ENCODE data around the gene ABO.

DNA sequence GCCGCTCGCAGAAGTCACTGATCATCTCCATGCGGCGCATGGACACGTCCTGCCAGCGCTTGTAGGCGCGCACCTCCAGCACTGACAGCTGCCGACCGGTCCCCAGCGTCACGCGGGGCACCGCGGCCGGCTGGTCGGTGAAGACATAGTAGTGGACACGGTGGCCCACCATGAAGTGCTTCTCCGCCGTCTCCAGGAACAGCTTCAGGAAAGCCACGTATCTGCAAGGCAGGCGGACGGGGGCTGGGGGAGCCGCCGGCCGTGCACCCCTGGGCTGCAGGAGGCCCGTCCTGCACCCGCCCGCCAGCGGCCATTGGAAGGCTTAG, 18.9 kb downstream of the ABO start:
- TF ChIP-seq, protein P1, sequence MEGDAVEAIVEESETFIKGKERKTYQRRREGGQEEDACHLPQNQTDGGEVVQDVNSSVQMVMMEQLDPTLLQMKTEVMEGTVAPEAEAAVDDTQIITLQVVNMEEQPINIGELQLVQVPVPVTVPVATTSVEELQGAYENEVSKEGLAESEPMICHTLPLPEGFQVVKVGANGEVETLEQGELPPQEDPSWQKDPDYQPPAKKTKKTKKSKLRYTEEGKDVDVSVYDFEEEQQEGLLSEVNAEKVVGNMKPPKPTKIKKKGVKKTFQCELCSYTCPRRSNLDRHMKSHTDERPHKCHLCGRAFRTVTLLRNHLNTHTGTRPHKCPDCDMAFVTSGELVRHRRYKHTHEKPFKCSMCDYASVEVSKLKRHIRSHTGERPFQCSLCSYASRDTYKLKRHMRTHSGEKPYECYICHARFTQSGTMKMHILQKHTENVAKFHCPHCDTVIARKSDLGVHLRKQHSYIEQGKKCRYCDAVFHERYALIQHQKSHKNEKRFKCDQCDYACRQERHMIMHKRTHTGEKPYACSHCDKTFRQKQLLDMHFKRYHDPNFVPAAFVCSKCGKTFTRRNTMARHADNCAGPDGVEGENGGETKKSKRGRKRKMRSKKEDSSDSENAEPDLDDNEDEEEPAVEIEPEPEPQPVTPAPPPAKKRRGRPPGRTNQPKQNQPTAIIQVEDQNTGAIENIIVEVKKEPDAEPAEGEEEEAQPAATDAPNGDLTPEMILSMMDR (IDR thresholded peaks at IDR 0.05; ENCODE audit: control extremely low read depth in 1 of 3, insufficient read depth in 1 of 3, low read depth in 1 of 3, low read length in 3 of 3): no peak
- TF ChIP-seq TBP (IDR thresholded peaks at IDR 0.05; ENCODE audit: low read depth, low read length) (no peak), POLR2AphosphoS5 (IDR thresholded peaks at IDR 0.05; ENCODE audit: low read depth, low read length) (no peak), SP1 (IDR thresholded peaks at IDR 0.05; ENCODE audit: low read depth, low read length) (no peak), RFX5 (IDR thresholded peaks at IDR 0.05; ENCODE audit: borderline replicate concordance, low read depth, low read length) (no peak), GABPA (IDR thresholded peaks at IDR 0.05; ENCODE audit: borderline replicate concordance, insufficient read depth, low read length) (no peak)
